ENCODE data around the gene SARS1.

SARS1 gene

DNA sequence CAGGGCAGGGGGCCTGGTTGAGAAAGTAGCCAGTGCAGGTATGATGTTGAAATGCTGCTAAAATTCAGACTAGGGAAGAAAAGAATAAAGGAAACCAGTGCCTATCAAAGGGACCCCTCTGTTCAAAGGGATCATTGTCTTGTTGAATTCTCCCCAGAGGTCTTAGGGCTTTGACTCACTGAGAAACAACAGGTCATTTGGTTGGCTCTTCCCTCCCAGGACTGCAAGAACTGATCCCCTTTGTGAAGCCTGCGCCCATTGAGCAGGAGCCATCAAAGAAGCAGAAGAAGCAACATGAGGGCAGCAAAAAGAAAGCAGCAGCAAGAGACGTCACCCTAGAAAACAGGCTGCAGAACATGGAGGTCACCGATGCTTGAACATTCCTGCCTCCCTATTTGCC, 23.8 kb downstream of the SARS1 start:
- DNase-seq (ENCODE audit: low spot score), result no peak
- TF ChIP-seq, protein P1, sequence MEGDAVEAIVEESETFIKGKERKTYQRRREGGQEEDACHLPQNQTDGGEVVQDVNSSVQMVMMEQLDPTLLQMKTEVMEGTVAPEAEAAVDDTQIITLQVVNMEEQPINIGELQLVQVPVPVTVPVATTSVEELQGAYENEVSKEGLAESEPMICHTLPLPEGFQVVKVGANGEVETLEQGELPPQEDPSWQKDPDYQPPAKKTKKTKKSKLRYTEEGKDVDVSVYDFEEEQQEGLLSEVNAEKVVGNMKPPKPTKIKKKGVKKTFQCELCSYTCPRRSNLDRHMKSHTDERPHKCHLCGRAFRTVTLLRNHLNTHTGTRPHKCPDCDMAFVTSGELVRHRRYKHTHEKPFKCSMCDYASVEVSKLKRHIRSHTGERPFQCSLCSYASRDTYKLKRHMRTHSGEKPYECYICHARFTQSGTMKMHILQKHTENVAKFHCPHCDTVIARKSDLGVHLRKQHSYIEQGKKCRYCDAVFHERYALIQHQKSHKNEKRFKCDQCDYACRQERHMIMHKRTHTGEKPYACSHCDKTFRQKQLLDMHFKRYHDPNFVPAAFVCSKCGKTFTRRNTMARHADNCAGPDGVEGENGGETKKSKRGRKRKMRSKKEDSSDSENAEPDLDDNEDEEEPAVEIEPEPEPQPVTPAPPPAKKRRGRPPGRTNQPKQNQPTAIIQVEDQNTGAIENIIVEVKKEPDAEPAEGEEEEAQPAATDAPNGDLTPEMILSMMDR (IDR thresholded peaks at IDR 0.05; ENCODE audit: extremely low read depth, missing control alignments), result no peak

DNA sequence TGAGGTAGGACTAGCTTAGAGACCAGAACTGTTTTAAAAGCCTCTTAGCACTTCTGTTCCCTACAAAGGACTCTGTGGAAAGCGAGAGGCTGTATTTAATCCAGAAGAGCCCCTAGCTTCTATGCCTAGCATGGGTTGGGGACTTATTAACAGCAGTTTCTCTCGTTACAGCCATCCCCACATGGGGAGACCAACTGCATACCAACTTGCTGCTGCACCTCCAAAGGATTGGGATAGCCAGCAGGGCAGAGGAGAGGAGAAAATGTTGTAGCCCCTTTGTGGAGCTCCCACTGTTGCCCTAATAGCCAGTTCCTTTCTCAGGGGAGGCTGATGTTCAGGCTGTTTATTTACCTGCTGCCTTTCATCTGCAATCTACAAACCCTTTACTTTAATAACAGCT, 24.7 kb downstream of the SARS1 start:
- TF ChIP-seq, protein P1 (IDR thresholded peaks at IDR 0.05; ENCODE audit: extremely low read depth, missing control alignments), result no peak
- no peak for DNase-seq (ENCODE audit: low spot score)

DNA sequence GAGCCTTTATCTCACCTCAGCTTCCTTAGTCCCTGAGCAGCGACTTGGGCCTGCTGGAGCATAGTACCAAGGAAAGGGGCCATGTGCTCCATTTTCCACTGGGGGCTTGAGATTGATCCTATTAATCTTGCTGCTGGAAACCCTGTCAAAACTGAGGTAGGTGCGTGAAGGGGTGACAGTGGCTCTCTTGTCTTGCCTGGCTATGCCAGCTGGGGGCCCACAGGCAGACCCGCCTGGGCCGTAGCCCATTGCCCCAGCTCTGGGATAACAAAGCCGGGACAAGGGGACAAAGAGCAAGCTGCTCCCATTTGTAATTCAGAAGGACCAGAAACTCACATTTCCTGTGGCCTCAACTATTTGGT, 25.3 kb downstream of the SARS1 start:
- DNase-seq (ENCODE audit: low spot score), result no peak
- TF ChIP-seq, protein P1 (IDR thresholded peaks at IDR 0.05; ENCODE audit: extremely low read depth, missing control alignments), result no peak

DNA sequence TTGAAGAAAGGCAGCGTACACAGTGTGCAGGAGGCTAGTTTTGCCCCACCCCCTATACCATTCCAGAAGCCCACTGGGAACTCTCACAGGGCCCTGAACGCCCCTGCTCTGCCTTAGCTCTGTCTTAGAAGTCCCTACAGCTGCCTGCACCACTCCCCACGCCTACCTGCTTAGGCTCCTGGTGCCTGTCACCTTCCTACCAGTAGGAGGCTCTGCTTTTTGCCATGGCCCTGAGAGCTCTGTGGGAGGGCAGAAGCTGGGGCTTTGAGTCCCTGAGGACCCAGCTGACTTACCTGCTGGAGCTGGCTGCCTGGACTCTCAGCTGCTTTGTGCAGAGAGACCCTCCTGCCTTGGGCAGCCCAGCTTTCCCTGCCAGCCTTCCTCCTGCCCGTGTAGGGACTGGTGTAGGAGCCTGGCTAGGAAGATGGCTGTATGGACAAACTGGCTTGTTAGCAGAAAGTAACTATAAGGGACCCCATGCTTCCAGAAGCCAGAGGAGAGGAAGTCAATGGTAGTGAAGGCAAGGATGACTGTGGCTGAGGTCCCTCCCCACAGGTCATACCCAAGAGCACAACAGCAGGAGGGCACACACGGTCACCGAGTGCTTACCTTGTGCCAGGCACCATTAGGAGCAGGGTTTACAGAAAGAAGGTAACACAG, 25.8 kb downstream of the SARS1 start:
- DNase-seq (ENCODE audit: low spot score), result peak; percentile 48
- TF ChIP-seq, protein P1 (IDR thresholded peaks at IDR 0.05; ENCODE audit: extremely low read depth, missing control alignments), result peak; percentile 35

DNA sequence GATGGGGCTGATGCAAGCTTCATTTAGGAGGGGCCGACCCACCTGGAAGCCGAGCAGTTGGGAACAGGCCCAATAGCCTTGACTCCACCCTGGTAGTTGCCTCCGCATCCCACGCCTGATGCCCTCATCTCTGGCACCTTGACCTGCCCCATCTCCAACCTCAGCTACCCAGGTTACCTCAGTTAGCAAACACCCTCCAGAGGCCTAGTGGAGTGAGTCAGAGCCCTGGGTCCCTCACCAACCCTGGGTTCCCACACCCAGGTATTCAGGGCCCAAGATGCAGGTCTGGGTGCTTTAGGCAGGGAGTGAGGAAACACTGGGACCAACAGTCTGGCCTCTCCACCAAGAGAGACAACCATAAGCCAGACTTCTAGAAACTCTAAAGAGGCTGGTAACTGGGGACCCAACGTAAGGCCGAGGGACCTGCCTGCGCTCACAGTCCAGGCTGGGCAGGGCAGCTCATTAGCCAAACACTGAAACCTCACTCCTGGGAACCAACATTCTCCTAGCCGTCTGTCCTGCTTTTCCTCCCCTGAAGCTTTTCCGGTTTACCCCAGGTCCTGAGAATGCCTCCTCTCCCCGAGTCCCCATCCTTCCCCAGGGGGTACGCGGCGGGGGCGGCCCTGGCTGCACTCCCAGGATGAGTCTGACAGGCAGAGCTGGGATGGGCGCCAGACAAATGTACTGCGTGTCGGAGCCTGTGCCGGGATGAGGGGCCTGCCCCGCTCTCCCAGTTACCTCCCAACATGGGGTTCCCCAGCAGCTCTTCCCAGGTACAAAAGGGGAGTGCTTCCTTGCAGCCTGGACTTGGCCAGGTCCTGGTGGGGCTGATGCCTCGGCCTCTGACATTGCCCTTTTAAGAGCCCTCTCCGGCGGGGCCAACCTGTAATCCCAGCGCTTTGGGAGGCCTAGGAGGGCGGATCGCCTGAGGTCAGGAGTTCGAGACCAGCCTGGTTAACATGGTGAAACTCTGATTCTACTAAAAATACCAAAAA, 26.7 kb downstream of the SARS1 start:
- TF ChIP-seq, protein P1 (IDR thresholded peaks at IDR 0.05; ENCODE audit: extremely low read depth, missing control alignments), result no peak
- DNase-seq (ENCODE audit: low spot score), result no peak

DNA sequence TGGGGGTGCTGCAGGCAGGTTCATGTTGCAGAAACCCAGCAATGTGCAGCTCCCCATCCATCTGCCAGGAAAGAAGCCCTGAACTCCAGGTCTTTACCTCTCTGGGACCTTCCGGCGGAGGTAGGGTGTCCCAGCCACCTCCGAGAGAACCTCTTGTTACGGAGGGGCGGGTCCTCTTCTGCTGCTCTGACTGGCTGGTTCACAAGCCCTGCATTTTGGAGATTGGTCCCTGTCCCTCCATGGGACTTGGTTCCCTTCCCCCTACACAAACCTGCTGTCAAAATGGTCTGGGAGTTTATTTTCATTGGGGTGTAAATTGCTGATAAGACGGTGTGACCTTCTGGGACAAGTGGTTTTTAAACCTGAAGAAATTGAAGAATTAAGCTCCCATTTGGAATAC, 27.6 kb downstream of the SARS1 start:
- no peak for DNase-seq (ENCODE audit: low spot score)
- TF ChIP-seq, protein P1 (IDR thresholded peaks at IDR 0.05; ENCODE audit: extremely low read depth, missing control alignments), result no peak

DNA sequence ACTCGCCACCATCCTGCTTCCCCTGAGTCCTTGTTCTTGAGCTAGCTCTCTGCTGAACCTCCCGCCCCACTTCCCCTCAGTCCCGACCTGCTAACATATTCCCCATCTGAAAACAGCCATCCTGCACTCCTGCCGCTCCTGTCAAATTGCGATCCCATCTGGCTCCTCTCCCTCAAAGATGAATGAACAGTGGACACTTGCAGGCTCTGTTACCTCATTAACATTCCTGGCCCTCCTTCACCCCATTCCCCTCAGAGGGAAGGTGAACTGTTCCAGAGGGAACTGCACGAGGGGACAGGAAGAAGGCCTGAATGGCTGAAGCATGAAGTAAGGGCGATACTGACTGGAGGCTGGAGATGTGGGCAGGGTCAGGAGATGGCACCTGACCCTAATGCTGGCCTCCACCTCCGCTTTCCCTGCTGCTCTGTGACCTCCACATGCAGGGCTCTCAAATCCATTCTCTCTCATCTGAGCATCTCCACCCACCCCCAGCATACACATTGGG, 28.2 kb downstream of the SARS1 start:
- DNase-seq (ENCODE audit: low spot score), result no peak

More for the DNA sequence above, 28.2 kb downstream of the SARS1 start:
- TF ChIP-seq, protein P1 (IDR thresholded peaks at IDR 0.05; ENCODE audit: extremely low read depth, missing control alignments), result no peak

All from GM20000 (cell line).